Measurements from ENCODE around the gene POLR3C. TPM values are rescaled to one million over a fixed set of nuclear protein-coding genes. Genes with fewer than 3 reads are reported as not detected.
"Not testable (repeated sequence)": the region's sequence is repeated elsewhere in the genome, so short reads cannot be mapped to it uniquely, and the experiment has no call there.

The POLR3C gene
- total RNA-seq, 1 experiment from 2014 or later: 33.4 TPM

DNA sequence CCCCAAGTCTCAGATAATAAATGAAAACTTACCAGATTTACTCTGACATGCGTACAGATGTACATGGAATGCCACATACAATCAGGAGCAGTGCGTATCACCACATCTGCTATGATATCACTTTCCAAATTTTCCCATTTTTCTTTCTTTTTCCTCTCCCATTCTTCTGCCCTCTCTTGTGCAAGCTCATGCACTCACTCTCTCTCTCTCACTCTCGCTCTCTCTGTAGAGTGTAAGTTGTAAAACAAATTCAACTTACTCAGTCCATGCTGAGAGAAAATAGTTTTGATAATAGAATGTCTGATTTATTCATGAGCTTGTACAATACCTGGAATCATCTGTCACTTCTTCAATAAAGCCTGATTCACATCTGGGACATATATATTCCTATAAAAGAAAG is 35.4 kb upstream of the POLR3C start:
- Histone ChIP-seq H3K27ac (ENCODE audit: low read length) (no peak overlapping the region), H3K36me3 (ENCODE audit: insufficient read depth, low read length) (peaks cover 5% of the 10 kb centered on the region; the same call in 1 of the 2 replicates), H3K27me3 (ENCODE audit: low read length) (no peaks in the 10 kb centered on the region), H3K4me2 (ENCODE audit: low read depth, low read length, poor library complexity, severe bottlenecking) (no peak overlapping the region), H3K79me2 (ENCODE audit: low read length) (peaks cover 60% of the 10 kb centered on the region), H3K9me3 (ENCODE audit: low read length) (no peaks in the 10 kb centered on the region), H3K9ac (ENCODE audit: low read length) (no peak overlapping the region), H4K20me1 (ENCODE audit: insufficient read depth, low read depth, low read length) (no peaks in the 10 kb centered on the region), H3K4me1 (ENCODE audit: low read length) (peaks cover 12% of the 10 kb centered on the region), H3K4me3 (ENCODE audit: low read length) (no peak overlapping the region), H2AFZ (ENCODE audit: low read length) (no peak overlapping the region), H3K9me2 (replicated peaks; ENCODE audit: insufficient read depth, low read length) (no peaks in the 10 kb centered on the region)
- DNase-seq: no peak

DNA sequence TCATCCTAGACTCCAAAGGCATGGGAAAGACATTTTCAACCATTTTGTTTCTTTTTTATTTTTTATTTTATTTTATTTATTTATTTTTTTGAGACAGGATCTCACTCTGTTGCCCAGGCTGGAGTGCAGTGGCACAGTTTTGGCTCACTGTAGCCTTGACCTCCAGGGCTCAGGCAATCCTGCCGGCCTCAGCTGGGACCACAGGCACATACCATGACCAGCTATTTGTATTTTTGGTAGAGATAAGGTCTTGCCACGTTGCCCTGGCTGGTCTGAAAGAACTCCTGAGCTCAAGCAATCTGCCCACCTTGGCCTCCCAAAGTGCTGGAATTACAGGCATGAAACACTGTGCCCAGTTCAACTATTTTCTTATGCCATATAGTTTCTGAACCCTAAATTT is 32.1 kb upstream of the POLR3C start:
- H4K20me1 ChIP-seq (ENCODE audit: insufficient read depth, low read depth, low read length); H3K27me3 ChIP-seq (ENCODE audit: low read length); DNase-seq; H3K4me1 ChIP-seq (ENCODE audit: low read length); H2AFZ ChIP-seq (ENCODE audit: low read length); H3K36me3 ChIP-seq (ENCODE audit: insufficient read depth, low read length); H3K4me2 ChIP-seq (ENCODE audit: low read depth, low read length, poor library complexity, severe bottlenecking); H3K9me2 ChIP-seq (replicated peaks; ENCODE audit: insufficient read depth, low read length); H3K27ac ChIP-seq (ENCODE audit: low read length); H3K9ac ChIP-seq (ENCODE audit: low read length); H3K4me3 ChIP-seq (ENCODE audit: low read length); H3K9me3 ChIP-seq (ENCODE audit: low read length): not testable (repeated sequence)
- H3K79me2 ChIP-seq (ENCODE audit: low read length): peaks cover 58% of the 10 kb centered on the region

DNA sequence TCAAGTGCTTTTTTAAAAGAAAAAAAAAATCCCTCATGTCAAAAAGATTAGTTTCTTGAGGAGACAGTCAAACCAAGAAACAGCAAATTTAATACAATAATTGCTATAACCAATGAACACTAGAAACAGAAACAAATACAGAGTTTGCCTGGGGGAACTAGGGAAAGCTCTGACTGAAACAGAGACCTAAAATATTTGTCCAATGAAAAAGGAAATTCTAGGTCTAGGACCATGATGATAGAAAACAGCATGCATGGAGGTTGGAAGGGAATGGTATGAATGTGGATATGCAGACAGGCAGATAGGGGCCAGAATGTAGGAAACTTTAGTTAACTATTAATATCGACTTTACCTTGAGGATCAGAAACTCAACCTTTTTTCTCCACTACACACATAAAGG is 31.5 kb upstream of the POLR3C start:
- Histone ChIP-seq H3K79me2 (ENCODE audit: low read length) (peaks cover 64% of the 10 kb centered on the region), H3K27ac (ENCODE audit: low read length) (no peak overlapping the region), H3K9me2 (replicated peaks; ENCODE audit: insufficient read depth, low read length) (no peaks in the 10 kb centered on the region), H3K36me3 (ENCODE audit: insufficient read depth, low read length) (0 out of 2 replicates have a peak, but pooled peaks cover 5% of the 10 kb centered on the region), H3K4me3 (ENCODE audit: low read length) (no peak overlapping the region), H3K4me2 (ENCODE audit: low read depth, low read length, poor library complexity, severe bottlenecking) (no peak overlapping the region), H4K20me1 (ENCODE audit: insufficient read depth, low read depth, low read length) (no peaks in the 10 kb centered on the region), H3K9ac (ENCODE audit: low read length) (no peak overlapping the region), H2AFZ (ENCODE audit: low read length) (no peak overlapping the region), H3K4me1 (ENCODE audit: low read length) (no peaks in the 10 kb centered on the region), H3K9me3 (ENCODE audit: low read length) (peaks cover 9% of the 10 kb centered on the region), H3K27me3 (ENCODE audit: low read length) (no peaks in the 10 kb centered on the region)
- DNase-seq: no peak

DNA sequence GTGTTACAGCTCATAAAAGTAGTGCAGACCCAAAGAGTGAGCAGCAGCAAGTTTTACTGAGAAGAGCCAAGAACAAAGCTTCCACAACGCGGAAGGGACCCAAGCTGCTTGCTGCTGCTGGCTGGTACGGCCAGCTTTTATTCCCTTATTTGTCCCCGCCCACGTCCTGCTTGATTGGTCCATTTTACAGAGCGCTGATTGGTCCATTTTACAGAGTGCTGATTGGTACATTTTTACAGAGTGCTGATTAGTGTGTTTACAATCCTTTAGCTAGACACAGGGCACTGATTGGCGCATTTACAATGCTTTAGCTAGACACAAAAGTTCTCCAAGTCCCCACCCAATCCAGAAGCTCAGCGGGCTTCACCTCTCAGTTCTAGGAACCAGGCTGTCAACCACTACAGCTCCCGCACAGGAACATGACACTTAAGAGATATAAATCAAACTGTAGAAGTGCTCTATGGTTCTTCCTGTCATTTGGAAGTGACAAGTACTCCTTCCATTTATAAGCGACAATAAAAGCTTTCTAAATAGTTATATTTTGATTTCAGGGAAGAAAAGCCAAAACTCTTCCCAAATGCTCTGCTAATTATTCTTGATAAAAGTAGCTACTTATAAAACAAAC is 28.6 kb upstream of the POLR3C start:
- H3K9me2 ChIP-seq (replicated peaks; ENCODE audit: insufficient read depth, low read length): no peaks in the 10 kb centered on the region

GRCh38 chr1:145796753-145797152 is 27.2 kb upstream of the POLR3C start:
- H4K20me1 ChIP-seq (ENCODE audit: insufficient read depth, low read depth, low read length): no peaks in the 10 kb centered on the region
- no peaks in the 10 kb centered on the region for H3K9me2 ChIP-seq (replicated peaks; ENCODE audit: insufficient read depth, low read length)
- H3K4me1 ChIP-seq (ENCODE audit: low read length): no peaks in the 10 kb centered on the region
- no peak overlapping the region for H3K4me2 ChIP-seq (ENCODE audit: low read depth, low read length, poor library complexity, severe bottlenecking)
- no peak overlapping the region for H3K27ac ChIP-seq (ENCODE audit: low read length)
- no peak overlapping the region for H2AFZ ChIP-seq (ENCODE audit: low read length)
- no peak overlapping the region for H3K9ac ChIP-seq (ENCODE audit: low read length)
- H3K79me2 ChIP-seq (ENCODE audit: low read length): peaks cover 91% of the 10 kb centered on the region
- H3K36me3 ChIP-seq (ENCODE audit: insufficient read depth, low read length): 0 out of 2 replicates have a peak, but pooled peaks cover 11% of the 10 kb centered on the region
- no peak for DNase-seq
- H3K4me3 ChIP-seq (ENCODE audit: low read length): no peak overlapping the region
- peaks cover 17% of the 10 kb centered on the region for H3K9me3 ChIP-seq (ENCODE audit: low read length)
- no peaks in the 10 kb centered on the region for H3K27me3 ChIP-seq (ENCODE audit: low read length)

More for the DNA sequence above, 28.6 kb upstream of the POLR3C start:
- H3K27ac ChIP-seq (ENCODE audit: low read length): no peak overlapping the region
- H4K20me1 ChIP-seq (ENCODE audit: insufficient read depth, low read depth, low read length): no peaks in the 10 kb centered on the region
- H3K79me2 ChIP-seq (ENCODE audit: low read length): peaks cover 87% of the 10 kb centered on the region
- peak; percentile 41 for DNase-seq
- H3K4me3 ChIP-seq (ENCODE audit: low read length): no peak overlapping the region
- H3K4me1 ChIP-seq (ENCODE audit: low read length): no peaks in the 10 kb centered on the region
- H3K36me3 ChIP-seq (ENCODE audit: insufficient read depth, low read length): 0 out of 2 replicates have a peak, but pooled peaks cover 11% of the 10 kb centered on the region
- no peak overlapping the region for H2AFZ ChIP-seq (ENCODE audit: low read length)
- H3K9me3 ChIP-seq (ENCODE audit: low read length): peaks cover 17% of the 10 kb centered on the region
- H3K9ac ChIP-seq (ENCODE audit: low read length): no peak overlapping the region
- no peaks in the 10 kb centered on the region for H3K27me3 ChIP-seq (ENCODE audit: low read length)
- H3K4me2 ChIP-seq (ENCODE audit: low read depth, low read length, poor library complexity, severe bottlenecking): no peak overlapping the region

DNA sequence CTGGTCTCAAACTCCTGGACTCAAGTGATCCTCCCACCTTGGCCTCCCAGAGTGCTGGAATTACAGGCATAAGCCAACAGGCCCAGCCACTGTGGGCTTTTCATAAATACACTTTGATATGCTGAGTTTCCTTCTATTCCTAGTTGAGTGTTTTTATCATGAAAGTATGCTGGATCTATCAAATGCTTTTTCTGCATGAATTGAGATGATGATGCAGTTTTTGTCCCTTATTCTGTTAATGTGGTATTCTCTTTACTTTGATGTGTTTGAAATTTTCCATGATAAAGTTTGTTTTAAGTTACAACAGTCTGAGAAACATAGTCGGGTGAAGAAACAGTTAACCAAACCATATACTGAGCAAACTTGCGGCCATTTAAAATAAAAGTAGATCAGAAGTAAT is 24.2 kb upstream of the POLR3C start:
- DNase-seq: no peak
- Histone ChIP-seq H3K9me3 (ENCODE audit: low read length) (peaks cover 17% of the 10 kb centered on the region), H3K9me2 (replicated peaks; ENCODE audit: insufficient read depth, low read length) (no peaks in the 10 kb centered on the region), H3K79me2 (ENCODE audit: low read length) (peaks cover 98% of the 10 kb centered on the region), H3K4me2 (ENCODE audit: low read depth, low read length, poor library complexity, severe bottlenecking) (no peak overlapping the region), H2AFZ (ENCODE audit: low read length) (no peak overlapping the region), H3K4me1 (ENCODE audit: low read length) (peaks cover 19% of the 10 kb centered on the region), H3K36me3 (ENCODE audit: insufficient read depth, low read length) (0 out of 2 replicates have a peak, but pooled peaks cover 11% of the 10 kb centered on the region), H4K20me1 (ENCODE audit: insufficient read depth, low read depth, low read length) (no peaks in the 10 kb centered on the region), H3K27ac (ENCODE audit: low read length) (no peak overlapping the region), H3K4me3 (ENCODE audit: low read length) (no peak overlapping the region), H3K27me3 (ENCODE audit: low read length) (no peaks in the 10 kb centered on the region), H3K9ac (ENCODE audit: low read length) (no peak overlapping the region)

GRCh38 chr1:145804235-145805045 is 19.6 kb upstream of the POLR3C start:
- peak; percentile 40 for DNase-seq
- no peak overlapping the region for H3K4me2 ChIP-seq (ENCODE audit: low read depth, low read length, poor library complexity, severe bottlenecking)
- no peaks in the 10 kb centered on the region for H4K20me1 ChIP-seq (ENCODE audit: insufficient read depth, low read depth, low read length)
- no peaks in the 10 kb centered on the region for H3K27me3 ChIP-seq (ENCODE audit: low read length)
- 0 out of 2 replicates have a peak overlapping the region, but pooled peaks have one; percentile 4 for H3K27ac ChIP-seq (ENCODE audit: low read length)
- no peaks in the 10 kb centered on the region for H3K9me3 ChIP-seq (ENCODE audit: low read length)
- peaks cover 97% of the 10 kb centered on the region for H3K79me2 ChIP-seq (ENCODE audit: low read length)
- H3K9ac ChIP-seq (ENCODE audit: low read length): no peak overlapping the region
- peaks cover 35% of the 10 kb centered on the region for H3K4me1 ChIP-seq (ENCODE audit: low read length)
- no peak overlapping the region for H3K4me3 ChIP-seq (ENCODE audit: low read length)
- no peak overlapping the region for H2AFZ ChIP-seq (ENCODE audit: low read length)
- no peaks in the 10 kb centered on the region for H3K36me3 ChIP-seq (ENCODE audit: insufficient read depth, low read length)
- no peaks in the 10 kb centered on the region for H3K9me2 ChIP-seq (replicated peaks; ENCODE audit: insufficient read depth, low read length)

GRCh38 chr1:145805057-145805456 is 18.9 kb upstream of the POLR3C start:
- H4K20me1 ChIP-seq (ENCODE audit: insufficient read depth, low read depth, low read length): no peaks in the 10 kb centered on the region
- no peak overlapping the region for H3K4me2 ChIP-seq (ENCODE audit: low read depth, low read length, poor library complexity, severe bottlenecking)
- H3K9me3 ChIP-seq (ENCODE audit: low read length): no peaks in the 10 kb centered on the region
- peaks cover 35% of the 10 kb centered on the region for H3K4me1 ChIP-seq (ENCODE audit: low read length)
- DNase-seq: peak; percentile 22
- H3K36me3 ChIP-seq (ENCODE audit: insufficient read depth, low read length): no peaks in the 10 kb centered on the region
- H3K27ac ChIP-seq (ENCODE audit: low read length): 0 out of 2 replicates have a peak overlapping the region, but pooled peaks have one; percentile 4
- no peak overlapping the region for H2AFZ ChIP-seq (ENCODE audit: low read length)
- H3K9me2 ChIP-seq (replicated peaks; ENCODE audit: insufficient read depth, low read length): no peaks in the 10 kb centered on the region
- no peak overlapping the region for H3K9ac ChIP-seq (ENCODE audit: low read length)
- no peak overlapping the region for H3K4me3 ChIP-seq (ENCODE audit: low read length)
- peaks cover 91% of the 10 kb centered on the region for H3K79me2 ChIP-seq (ENCODE audit: low read length)
- no peaks in the 10 kb centered on the region for H3K27me3 ChIP-seq (ENCODE audit: low read length)
